Measurements from ENCODE around the gene UBE2H.

UBE2H gene

DNA sequence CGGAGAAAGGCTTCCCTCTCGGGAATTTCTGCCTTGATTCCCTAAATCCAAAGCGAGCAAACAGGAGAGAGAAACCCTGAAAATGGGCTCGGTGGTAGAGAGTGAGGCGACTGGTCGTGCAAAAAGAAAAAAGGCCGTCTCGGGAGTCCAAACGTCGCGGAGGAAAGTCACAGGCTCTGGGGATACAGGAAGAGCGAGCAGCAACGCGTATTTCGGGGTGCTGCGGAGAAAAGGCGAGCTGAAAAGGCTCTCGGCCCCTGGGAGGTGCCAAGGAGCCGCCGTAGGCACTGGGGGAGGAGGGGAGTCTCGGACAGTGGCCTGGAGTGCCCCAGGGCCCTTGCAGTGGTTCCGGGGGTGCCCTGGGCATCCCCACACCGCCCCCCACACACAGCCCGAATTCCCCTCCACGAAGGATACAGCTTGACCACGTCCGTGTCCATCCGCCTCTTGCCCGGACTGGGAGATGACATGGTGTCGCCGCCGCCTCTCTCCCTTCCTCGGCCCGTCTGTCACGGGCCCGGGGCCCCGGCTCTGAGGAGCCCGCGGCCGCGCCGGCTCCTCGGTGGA is 591 bp downstream of the UBE2H start:
- peaks cover 0 to 4% of the 10 kb centered on the region in 2 experiments for H3K36me3 ChIP-seq (ENCODE audit: control insufficient read depth in 1 of 2, insufficient read depth in 2 of 2, low read depth in 1 of 2, low read length in 2 of 2)
- H3K4me3 ChIP-seq (ENCODE audit: insufficient read depth in 1 of 2, low read depth in 1 of 2, low read length in 2 of 2) = peak overlapping the region; percentile 87 to 97
- H3K14ac ChIP-seq (ENCODE audit: low read length in 2 of 2) = peak overlapping the region in 1 of 2 experiments; percentile 97
- peak overlapping the region; percentile 80 for H3K4me2 ChIP-seq (ENCODE audit: low read length, poor library complexity, severe bottlenecking)
- DNase-seq = peak; percentile 53
- peak overlapping the region; percentile 77 to 95 for H3K18ac ChIP-seq (ENCODE audit: low read depth in 1 of 2, low read length in 2 of 2)
- peak overlapping the region; percentile 77 for H2AK5ac ChIP-seq (ENCODE audit: low read length, severe bottlenecking)
- H2AFZ ChIP-seq (ENCODE audit: low read depth, low read length) = peak overlapping the region; percentile 18
- peak overlapping the region; percentile 99 for H3K9ac ChIP-seq (ENCODE audit: low read length)
- WGBS = under 1% methylated on average over 24 of the region's 43 CpGs
- H2BK5ac ChIP-seq (ENCODE audit: low read depth, low read length, poor library complexity, severe bottlenecking) = peak overlapping the region; percentile 94
- peak overlapping the region in 1 of 2 experiments; percentile 94 for H2BK12ac ChIP-seq (ENCODE audit: low read length in 2 of 2)
- peaks cover 8% of the 10 kb centered on the region for H3K4me1 ChIP-seq (ENCODE audit: control insufficient read depth, insufficient read depth, low read depth, low read length)
- peak overlapping the region; percentile 95 for H3K27ac ChIP-seq (ENCODE audit: low read length, poor library complexity, severe bottlenecking)
- peak overlapping the region; percentile 48 for H2BK15ac ChIP-seq (ENCODE audit: low read depth, poor library complexity, severe bottlenecking)
- no peaks in the 10 kb centered on the region for H3K9me3 ChIP-seq (ENCODE audit: control insufficient read depth, low read length)
- peak overlapping the region; percentile 9 to 99 for H3K4ac ChIP-seq (ENCODE audit: low read depth in 1 of 2, low read length in 2 of 2)
- no peak overlapping the region for H4K8ac ChIP-seq (ENCODE audit: low read length)
- H2BK120ac ChIP-seq (ENCODE audit: low read depth, low read length) = peak overlapping the region; percentile 90
- peak overlapping the region; percentile 85 for H4K91ac ChIP-seq (ENCODE audit: low read length)
- no peaks in the 10 kb centered on the region for H3K79me1 ChIP-seq (replicated peaks; ENCODE audit: low read length, poor library complexity, severe bottlenecking)
- H3K27me3 ChIP-seq (ENCODE audit: control insufficient read depth in 1 of 2, insufficient read depth in 1 of 2, low read length in 2 of 2) = no peaks in the 10 kb centered on the region
- H3K23ac ChIP-seq (ENCODE audit: low read length in 2 of 2) = peak overlapping the region in 1 of 2 experiments; percentile 83

DNA sequence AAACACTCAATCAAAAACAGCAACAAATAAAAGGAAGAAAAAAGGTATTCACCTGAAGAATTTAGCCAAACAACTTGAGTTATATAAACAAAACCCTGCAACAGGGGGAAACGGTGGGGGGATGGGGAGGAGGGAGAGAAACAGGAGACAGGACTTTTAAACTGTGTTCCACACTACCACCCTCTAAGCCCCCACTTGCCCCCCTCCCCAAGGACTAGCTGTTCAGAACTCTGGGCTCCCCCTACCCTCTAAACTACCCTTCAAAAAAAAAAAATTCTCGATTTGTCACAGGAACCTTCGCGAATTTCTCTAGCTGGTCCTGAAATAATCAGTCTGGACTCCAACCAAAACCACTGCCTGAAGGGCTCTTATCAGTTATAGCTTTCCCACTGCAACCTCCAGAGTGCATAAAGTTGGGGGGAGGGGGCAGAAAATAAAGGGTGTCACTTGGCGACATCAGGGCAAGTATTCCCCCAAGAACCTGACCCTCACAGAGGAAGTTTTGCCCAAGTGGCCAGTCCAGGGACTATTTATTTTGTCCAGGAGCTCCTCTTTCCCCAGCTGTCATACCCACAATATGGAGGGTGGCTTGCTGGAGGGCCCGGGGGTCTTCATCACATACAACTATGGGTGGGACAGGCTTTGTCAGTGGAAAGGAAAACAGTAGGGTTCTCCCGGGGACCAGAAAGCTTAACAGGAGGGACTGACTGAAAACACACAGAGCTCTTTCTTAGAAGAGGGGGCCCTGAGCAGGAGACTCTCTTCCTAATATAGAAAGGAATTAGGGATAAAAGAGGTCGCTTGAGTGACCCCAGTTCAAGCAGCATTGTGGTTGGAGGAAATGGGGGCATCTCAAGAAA is 1.3 kb downstream of the UBE2H start:
- Histone ChIP-seq H3K9ac (ENCODE audit: low read length) (peak overlapping the region; percentile 99), H2BK120ac (ENCODE audit: low read depth, low read length) (no peak overlapping the region), H3K14ac (ENCODE audit: low read length in 2 of 2) (peak overlapping the region in 1 of 2 experiments; percentile 60), H2BK5ac (ENCODE audit: low read depth, low read length, poor library complexity, severe bottlenecking) (peak overlapping the region; percentile 94), H3K4ac (ENCODE audit: low read depth in 1 of 2, low read length in 2 of 2) (peak overlapping the region in 1 of 2 experiments; percentile 99), H3K4me1 (ENCODE audit: control insufficient read depth, insufficient read depth, low read depth, low read length) (peaks cover 8% of the 10 kb centered on the region), H3K27ac (ENCODE audit: low read length, poor library complexity, severe bottlenecking) (peak overlapping the region; percentile 95), H3K18ac (ENCODE audit: low read depth in 1 of 2, low read length in 2 of 2) (peak overlapping the region in 1 of 2 experiments; percentile 95), H3K4me3 (ENCODE audit: insufficient read depth in 1 of 2, low read depth in 1 of 2, low read length in 2 of 2) (peak overlapping the region; percentile 87 to 97), H2BK15ac (ENCODE audit: low read depth, poor library complexity, severe bottlenecking) (peak overlapping the region; percentile 23), H4K8ac (ENCODE audit: low read length) (no peak overlapping the region), H3K27me3 (ENCODE audit: control insufficient read depth in 1 of 2, insufficient read depth in 1 of 2, low read length in 2 of 2) (no peaks in the 10 kb centered on the region), H3K9me3 (ENCODE audit: control insufficient read depth, low read length) (no peaks in the 10 kb centered on the region), H2BK12ac (ENCODE audit: low read length in 2 of 2) (peak overlapping the region in 1 of 2 experiments; percentile 52), H3K36me3 (ENCODE audit: control insufficient read depth in 1 of 2, insufficient read depth in 2 of 2, low read depth in 1 of 2, low read length in 2 of 2) (peaks cover 0 to 4% of the 10 kb centered on the region in 2 experiments), H3K4me2 (ENCODE audit: low read length, poor library complexity, severe bottlenecking) (peak overlapping the region; percentile 80), H2AFZ (ENCODE audit: low read depth, low read length) (no peak overlapping the region), H2AK5ac (ENCODE audit: low read length, severe bottlenecking) (peak overlapping the region; percentile 77), H3K23ac (ENCODE audit: low read length in 2 of 2) (no peak overlapping the region), H4K91ac (ENCODE audit: low read length) (no peak overlapping the region), H3K79me1 (replicated peaks; ENCODE audit: low read length, poor library complexity, severe bottlenecking) (no peaks in the 10 kb centered on the region)
- WGBS = 0% methylated on average over 8 of the region's 8 CpGs
- DNase-seq = peak; percentile 59

DNA sequence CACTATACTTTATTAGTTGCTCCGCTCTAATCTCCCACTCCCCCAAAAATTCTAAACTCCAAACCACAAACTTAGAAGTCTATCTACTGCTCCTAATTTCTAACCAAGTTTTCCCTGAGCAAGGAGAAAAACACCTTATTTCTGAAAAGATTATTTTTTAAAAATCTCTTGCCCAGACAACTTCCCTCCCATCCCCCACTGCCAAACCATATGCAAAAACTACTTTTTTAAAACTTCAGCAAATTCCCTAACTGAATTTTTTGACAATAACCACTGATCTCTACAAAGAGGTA is 1.9 kb downstream of the UBE2H start:
- Histone ChIP-seq H3K36me3 (ENCODE audit: control insufficient read depth in 1 of 2, insufficient read depth in 2 of 2, low read depth in 1 of 2, low read length in 2 of 2) (peaks cover 0 to 4% of the 10 kb centered on the region in 2 experiments), H2BK15ac (ENCODE audit: low read depth, poor library complexity, severe bottlenecking) (no peak overlapping the region), H3K14ac (ENCODE audit: low read length in 2 of 2) (no peak overlapping the region), H3K4me1 (ENCODE audit: control insufficient read depth, insufficient read depth, low read depth, low read length) (peaks cover 8% of the 10 kb centered on the region), H4K91ac (ENCODE audit: low read length) (no peak overlapping the region), H3K27ac (ENCODE audit: low read length, poor library complexity, severe bottlenecking) (peak overlapping the region; percentile 95), H3K4me3 (ENCODE audit: insufficient read depth in 1 of 2, low read depth in 1 of 2, low read length in 2 of 2) (peak overlapping the region in 1 of 2 experiments; percentile 97), H2AFZ (ENCODE audit: low read depth, low read length) (no peak overlapping the region), H3K9ac (ENCODE audit: low read length) (peak overlapping the region; percentile 99), H3K23ac (ENCODE audit: low read length in 2 of 2) (no peak overlapping the region), H2AK5ac (ENCODE audit: low read length, severe bottlenecking) (no peak overlapping the region), H3K9me3 (ENCODE audit: control insufficient read depth, low read length) (no peaks in the 10 kb centered on the region), H3K27me3 (ENCODE audit: control insufficient read depth in 1 of 2, insufficient read depth in 1 of 2, low read length in 2 of 2) (no peaks in the 10 kb centered on the region), H2BK12ac (ENCODE audit: low read length in 2 of 2) (no peak overlapping the region), H3K18ac (ENCODE audit: low read depth in 1 of 2, low read length in 2 of 2) (no peak overlapping the region), H4K8ac (ENCODE audit: low read length) (no peak overlapping the region), H2BK5ac (ENCODE audit: low read depth, low read length, poor library complexity, severe bottlenecking) (peak overlapping the region; percentile 82), H2BK120ac (ENCODE audit: low read depth, low read length) (no peak overlapping the region), H3K4ac (ENCODE audit: low read depth in 1 of 2, low read length in 2 of 2) (no peak overlapping the region), H3K4me2 (ENCODE audit: low read length, poor library complexity, severe bottlenecking) (peak overlapping the region; percentile 74), H3K79me1 (replicated peaks; ENCODE audit: low read length, poor library complexity, severe bottlenecking) (no peaks in the 10 kb centered on the region)
- DNase-seq = no peak
- WGBS = 26% methylated on average over 1 of the region's 1 CpG

All from mesenchymal stem cell (in vitro differentiated cells and primary cell).